Endothelial cell of umbilical vein (primary cell): ENCODE measurements around the gene CR2. TPM values are rescaled to one million over a fixed set of nuclear protein-coding genes. Genes with fewer than 3 reads are reported as not detected.

Experiments
- BruUV-seq: library from RNA; stranded (reverse); fragments of 400-500 nt; replicated peaks from 2 replicates; lab custom pipeline; 2021; lab: Mats Ljungman, UMichigan
- CTCF ChIA-PET: fragments of 300-600, 350-600 bp; sonication (Branson Sonifier 250); formaldehyde crosslinking; loops from one replicate; lab custom pipeline; 2021; ENCODE audit warnings: antibody characterized with exemption, inconsistent platforms; lab: Charles Lee
- POLR2A ChIA-PET: fragments of 300-600, 350-600 bp; sonication (Branson Sonifier 250); formaldehyde crosslinking; loops from one replicate; lab custom pipeline; 2021; ENCODE audit warnings: antibody characterized with exemption, inconsistent platforms; lab: Charles Lee
- DNase-seq: peaks from one replicate; pipeline ENCODE4 v3.0.0-alpha.2; 2011; ENCODE audit warnings: low read depth, low spot score
- FAIRE-seq: peaks from 2 replicates; lab custom pipeline; 2011; peaks lifted over from hg19 to GRCh38; lab: Jason Lieb, UNC
- H2AFZ ChIP-seq: 2 replicates; pipeline ENCODE4 v1.6.0; 2012; ENCODE audit warnings: low read depth, low read length, control low read depth, inconsistent platforms
- H3K27ac ChIP-seq: 2 replicates; pipeline ENCODE4 v1.5.1; 2011; ENCODE audit warnings: low read depth, mild to moderate bottlenecking, control low read depth, low read length, moderate library complexity; ENCODE audit not compliant: insufficient read depth
- H3K27me3 ChIP-seq, 2 experiments: 2 replicates each; pipeline versions ENCODE4 v1.6.0 to v1.6.1; 2011; ENCODE audit warnings: low read length in 2 of 2, mixed read lengths in 1 of 2; ENCODE audit not compliant: control insufficient read depth in 2 of 2, insufficient read depth in 2 of 2
- H3K36me3 ChIP-seq, 2 experiments: 2 replicates in 1 of 2; 3 replicates in 1 of 2; pipeline ENCODE4 v1.5.1; 2011; ENCODE audit warnings: low read length in 2 of 2, mild to moderate bottlenecking in 1 of 2, moderate library complexity in 1 of 2; ENCODE audit not compliant: control insufficient read depth in 2 of 2, insufficient read depth in 2 of 2; ENCODE audit errors: extremely low read depth in 1 of 2
- H3K4me1 ChIP-seq: 3 replicates; pipeline ENCODE4 v1.5.1; 2011; ENCODE audit warnings: mild to moderate bottlenecking, low read length; ENCODE audit not compliant: control insufficient read depth, insufficient read depth; ENCODE audit errors: extremely low read depth
- H3K4me2 ChIP-seq: 2 replicates; pipeline ENCODE4 v1.6.1; 2011; ENCODE audit warnings: low read length, control low read depth, mixed read lengths; ENCODE audit not compliant: insufficient read depth
- H3K4me3 ChIP-seq, 3 experiments: fragments of 200-600 bp in 1 of 3; sonication (generic), shearing (Covaris generic) in 1 of 3; replicated peaks in 1 of 3; 2 replicates each; pipeline ENCODE4 v1.5.1; 2011 to 2016; ENCODE audit warnings: control low read depth in 3 of 3, low read length in 3 of 3, mild to moderate bottlenecking in 2 of 3, inconsistent platforms in 1 of 3, low read depth in 1 of 3, moderate library complexity in 1 of 3; ENCODE audit not compliant: insufficient read depth in 1 of 3
- H3K79me2 ChIP-seq: 2 replicates; pipeline ENCODE4 v1.6.0; 2012; ENCODE audit warnings: low read length, inconsistent platforms; ENCODE audit not compliant: control insufficient read depth, insufficient read depth
- H3K9ac ChIP-seq: replicated peaks from 2 replicates; pipeline ENCODE3; 2011; ENCODE audit warnings: low read length, control low read depth; ENCODE audit not compliant: insufficient read depth; ENCODE audit errors: extremely low read depth
- H3K9me1 ChIP-seq: replicated peaks from 3 replicates; pipeline ENCODE4 v1.6.0; 2011; ENCODE audit warnings: mild to moderate bottlenecking, low read length; ENCODE audit not compliant: control insufficient read depth, insufficient read depth; ENCODE audit errors: extremely low read depth
- H3K9me3 ChIP-seq: replicated peaks from 2 replicates; pipeline ENCODE4 v1.5.1; 2012; ENCODE audit warnings: low read length, inconsistent platforms; ENCODE audit not compliant: control insufficient read depth, insufficient read depth
- H4K20me1 ChIP-seq: replicated peaks from 2 replicates; pipeline ENCODE3; 2011; ENCODE audit warnings: mild to moderate bottlenecking, low read length; ENCODE audit not compliant: control insufficient read depth, insufficient read depth; ENCODE audit errors: extremely low read depth
- EZH2 ChIP-seq: IDR thresholded peaks from 2 replicates; pipeline ENCODE4 v1.6.1; 2012; ENCODE audit warnings: borderline replicate concordance, low read depth, mild to moderate bottlenecking, moderate library complexity, low read length, inconsistent platforms; ENCODE audit not compliant: severe bottlenecking
- FOS ChIP-seq: IDR thresholded peaks from 2 replicates; pipeline ENCODE4 v1.6.1; 2011; ENCODE audit warnings: mild to moderate bottlenecking, low read length, moderate library complexity, borderline replicate concordance; ENCODE audit not compliant: insufficient read depth
- GATA2 ChIP-seq: IDR thresholded peaks from 2 replicates; pipeline ENCODE4 v1.7.0; 2011; ENCODE audit warnings: low read depth, mild to moderate bottlenecking, moderate library complexity, mixed read lengths, low read length; ENCODE audit not compliant: insufficient read length, insufficient read depth
- JUN ChIP-seq: IDR thresholded peaks from 2 replicates; pipeline ENCODE4 v1.6.1; 2011; ENCODE audit warnings: borderline replicate concordance, low read depth; ENCODE audit not compliant: insufficient read length, insufficient read depth
- MYC ChIP-seq: IDR thresholded peaks from one replicate; pipeline ENCODE4 v1.6.1; 2011; ENCODE audit warnings: mild to moderate bottlenecking, low read depth, low read length
- POLR2A ChIP-seq: IDR thresholded peaks from 2 replicates; pipeline ENCODE4 v1.6.1; 2012; ENCODE audit warnings: low read depth, mild to moderate bottlenecking, control low read depth, low read length
- POLR2AphosphoS5 ChIP-seq: IDR thresholded peaks from 2 replicates; pipeline ENCODE4 v1.6.1; 2012; ENCODE audit warnings: low read depth, mild to moderate bottlenecking, control low read depth, low read length, moderate library complexity; ENCODE audit not compliant: insufficient read depth
- dilution Hi-C: fragments of 300-500 bp; cut with MboI; formaldehyde crosslinking; loops from one replicate; pipeline ENCODE4 v1.15.0; 2019; ENCODE audit warnings: low sequenced_read_pairs; ENCODE audit not compliant: extremely low pct_ligation_motif_present
- intact Hi-C: fragments of 100-400 bp; cut with micrococcal nuclease; formaldehyde crosslinking; loops from one replicate; pipeline ENCODE4 v1.10.0; 2022
- polyA plus RNA-seq, 4 experiments: library from polyadenylated mRNA; depleted of rRNA in 3 of 4; stranded (reverse) in 3 of 4; unstranded in 1 of 4; fragments of >200 nt; gene quantifications; 2 replicates each; pipeline versions ENCODE4 v1.2.1 to v1.2.3, GENCODE V29; 2011 to 2012; ENCODE audit warnings: missing spikeins in 1 of 4
- total RNA-seq: library from RNA; stranded (reverse); gene quantifications from 2 replicates; pipeline ENCODE4 v1.2.3, GENCODE V29; 2021
- TF ChIP-seq, protein P1 (sequence below), 2 donors: IDR thresholded peaks; 1 replicate in 1 of 2; 2 replicates in 1 of 2; pipeline ENCODE4 v1.5.1; 2011; ENCODE audit warnings: low read length in 2 of 2, mild to moderate bottlenecking in 2 of 2, moderate library complexity in 2 of 2, control low read depth in 1 of 2, inconsistent platforms in 1 of 2, low read depth in 1 of 2; ENCODE audit not compliant: insufficient read depth in 1 of 2; ENCODE audit errors: extremely low read depth in 1 of 2
- TF ChIP-seq, protein P2 (sequence below): IDR thresholded peaks from 2 replicates; pipeline ENCODE4 v1.6.1; 2011; ENCODE audit not compliant: insufficient read depth, insufficient read length

The CR2 gene
- total and polyA plus RNA-seq, 2 donors (not counting 3 experiments of a cell fraction or from before 2014, with no cell fraction given) = not detected

DNA sequence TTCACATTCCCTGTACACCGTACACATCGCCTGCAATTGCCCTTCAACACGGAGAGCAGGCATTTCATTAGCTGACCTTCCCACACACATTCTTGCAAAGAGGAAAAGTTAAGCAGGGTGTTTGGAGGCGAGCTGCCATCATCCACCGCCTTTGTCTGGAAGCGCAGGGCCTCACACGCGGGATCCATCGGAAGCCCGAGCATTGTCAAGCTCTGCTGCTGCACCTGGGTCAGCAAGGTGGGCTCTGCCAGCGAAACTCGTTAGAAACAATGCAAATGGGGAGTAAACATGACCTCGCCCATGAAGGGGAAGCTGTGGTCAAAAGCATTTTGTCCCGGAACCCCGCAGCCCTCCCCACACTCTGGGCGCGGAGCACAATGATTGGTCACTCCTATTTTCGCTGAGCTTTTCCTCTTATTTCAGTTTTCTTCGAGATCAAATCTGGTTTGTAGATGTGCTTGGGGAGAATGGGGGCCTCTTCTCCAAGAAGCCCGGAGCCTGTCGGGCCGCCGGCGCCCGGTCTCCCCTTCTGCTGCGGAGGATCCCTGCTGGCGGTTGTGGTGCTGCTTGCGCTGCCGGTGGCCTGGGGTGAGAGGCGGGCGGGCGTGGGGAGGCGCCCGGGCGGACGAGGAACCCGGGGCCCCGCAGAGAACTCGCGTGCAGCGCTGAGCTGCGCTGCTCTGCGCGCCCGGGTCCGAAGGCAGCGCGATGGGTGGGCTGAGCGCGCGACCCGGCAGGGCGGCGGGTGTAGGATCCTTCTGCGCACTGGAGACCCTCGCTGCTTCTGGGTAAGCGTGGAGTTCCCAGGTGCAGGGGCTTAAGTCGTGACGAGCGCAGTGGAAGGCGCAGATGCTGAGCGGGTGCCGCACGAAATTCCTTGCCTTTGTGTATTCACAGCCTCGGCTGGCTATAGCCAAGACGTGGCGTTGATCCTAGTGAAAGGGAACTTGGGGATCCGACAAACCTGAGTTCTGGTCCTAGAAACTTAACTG is 42.0 kb downstream of the CR2 start, which contains the start of gene CR1:
TSS of gene CR1 (plus strand) at position 357 of the 992 bp plus-strand sequence. CDS start at position 468, 111 bp downstream.
- peaks cover 4% of the 10 kb centered on the region for H3K4me1 ChIP-seq
- H3K4me2 ChIP-seq = peak within 1 kb of the TSS; percentile 45
- no peak within 1 kb of the TSS for H3K27ac ChIP-seq
- H3K9me1 ChIP-seq = no peaks in the 10 kb centered on the region
- H4K20me1 ChIP-seq = no peaks in the 10 kb centered on the region
- peaks cover 39 to 45% of the 10 kb centered on the region in 2 experiments for H3K27me3 ChIP-seq
- POLR2A ChIA-PET = no interaction called here
- TF ChIP-seq GATA2 (no peak), POLR2AphosphoS5 (no peak), EZH2 (no peak), POLR2A (no peak), MYC (no peak), JUN (no peak), FOS (no peak)
- TF ChIP-seq, protein P1, sequence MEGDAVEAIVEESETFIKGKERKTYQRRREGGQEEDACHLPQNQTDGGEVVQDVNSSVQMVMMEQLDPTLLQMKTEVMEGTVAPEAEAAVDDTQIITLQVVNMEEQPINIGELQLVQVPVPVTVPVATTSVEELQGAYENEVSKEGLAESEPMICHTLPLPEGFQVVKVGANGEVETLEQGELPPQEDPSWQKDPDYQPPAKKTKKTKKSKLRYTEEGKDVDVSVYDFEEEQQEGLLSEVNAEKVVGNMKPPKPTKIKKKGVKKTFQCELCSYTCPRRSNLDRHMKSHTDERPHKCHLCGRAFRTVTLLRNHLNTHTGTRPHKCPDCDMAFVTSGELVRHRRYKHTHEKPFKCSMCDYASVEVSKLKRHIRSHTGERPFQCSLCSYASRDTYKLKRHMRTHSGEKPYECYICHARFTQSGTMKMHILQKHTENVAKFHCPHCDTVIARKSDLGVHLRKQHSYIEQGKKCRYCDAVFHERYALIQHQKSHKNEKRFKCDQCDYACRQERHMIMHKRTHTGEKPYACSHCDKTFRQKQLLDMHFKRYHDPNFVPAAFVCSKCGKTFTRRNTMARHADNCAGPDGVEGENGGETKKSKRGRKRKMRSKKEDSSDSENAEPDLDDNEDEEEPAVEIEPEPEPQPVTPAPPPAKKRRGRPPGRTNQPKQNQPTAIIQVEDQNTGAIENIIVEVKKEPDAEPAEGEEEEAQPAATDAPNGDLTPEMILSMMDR (IDR thresholded peaks at IDR 0.05; ENCODE audit: extremely low read depth in 1 of 2, insufficient read depth in 1 of 2, low read depth in 1 of 2, low read length in 2 of 2) = no peak
- TF ChIP-seq, protein P2, sequence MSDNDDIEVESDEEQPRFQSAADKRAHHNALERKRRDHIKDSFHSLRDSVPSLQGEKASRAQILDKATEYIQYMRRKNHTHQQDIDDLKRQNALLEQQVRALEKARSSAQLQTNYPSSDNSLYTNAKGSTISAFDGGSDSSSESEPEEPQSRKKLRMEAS = no peak
- BruUV-seq = no TSS peak
- DNase-seq = no peak
- intact Hi-C loops (loop anchor here (5.0 kb wide), 2 partner anchors 239 to 764 kb away; no protein-coding TSS in a partner anchor), dilution Hi-C loops (no loop called here)
- H3K9ac ChIP-seq = no peak within 1 kb of the TSS
- H3K79me2 ChIP-seq = no peaks in the 10 kb centered on the region
- peak within 1 kb of the TSS in 1 of 3 experiments; percentile 8 for H3K4me3 ChIP-seq
- CTCF ChIA-PET = interaction anchor here (1.2 kb wide), 1 partner anchor 412 kb away, joined by 7 read pairs; no protein-coding TSS in a partner anchor
- no peaks in the 10 kb centered on the region for H3K36me3 ChIP-seq
- no peaks in the 10 kb centered on the region for H3K9me3 ChIP-seq
- FAIRE-seq = no peak
- H2AFZ ChIP-seq = no peak within 1 kb of the TSS
